ENCODE results near the gene PRPF6.

PRPF6 gene

DNA sequence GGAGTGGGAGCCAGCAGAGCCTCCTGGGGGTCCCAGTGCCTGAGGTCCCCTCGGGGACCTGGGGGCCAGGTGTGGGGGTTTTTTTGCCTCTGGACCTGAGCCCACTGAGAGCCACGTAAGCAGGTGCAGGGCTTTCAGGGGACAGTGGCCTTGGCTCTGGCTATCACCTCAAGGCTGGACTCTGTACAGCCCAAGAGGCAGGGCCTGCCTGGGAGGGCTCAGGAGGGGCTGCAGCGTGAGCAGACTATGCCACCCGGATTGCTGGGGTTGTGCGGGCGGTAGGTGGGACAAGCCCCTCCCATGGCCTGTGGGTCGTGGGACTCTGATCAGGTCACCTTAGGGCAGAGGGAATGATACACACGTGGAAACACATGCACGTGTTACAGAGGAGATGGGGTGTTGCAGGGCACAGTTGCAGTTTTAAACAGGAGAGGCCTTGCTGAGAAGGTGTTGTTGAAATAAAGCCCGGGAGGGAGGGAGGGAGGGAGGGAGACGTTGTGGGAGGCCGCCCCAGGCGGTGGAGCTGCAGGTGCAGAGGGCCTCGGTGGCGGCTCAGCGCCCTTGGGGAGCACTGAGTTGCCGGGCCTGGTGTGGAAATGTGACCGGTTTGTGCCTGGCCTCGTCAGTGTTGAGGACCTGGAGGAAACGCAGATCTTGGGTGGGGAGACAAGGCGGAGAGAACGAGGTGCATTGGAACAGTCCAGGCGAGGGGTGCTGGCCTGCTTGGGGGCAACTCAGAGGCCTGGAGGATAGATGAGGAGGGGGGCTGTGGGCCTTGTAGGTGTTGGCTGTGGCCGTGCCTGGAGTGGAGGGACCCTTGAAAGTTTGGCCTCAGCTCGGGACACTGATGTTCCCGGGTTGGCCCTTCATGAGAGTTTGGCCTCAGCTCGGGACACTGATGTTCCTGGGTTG is 84.4 kb downstream of the PRPF6 start (continued):
- no peak for TF ChIP-seq ZFP30 (CRISPR knock-in tag; IDR thresholded peaks at IDR 0.05)

DNA sequence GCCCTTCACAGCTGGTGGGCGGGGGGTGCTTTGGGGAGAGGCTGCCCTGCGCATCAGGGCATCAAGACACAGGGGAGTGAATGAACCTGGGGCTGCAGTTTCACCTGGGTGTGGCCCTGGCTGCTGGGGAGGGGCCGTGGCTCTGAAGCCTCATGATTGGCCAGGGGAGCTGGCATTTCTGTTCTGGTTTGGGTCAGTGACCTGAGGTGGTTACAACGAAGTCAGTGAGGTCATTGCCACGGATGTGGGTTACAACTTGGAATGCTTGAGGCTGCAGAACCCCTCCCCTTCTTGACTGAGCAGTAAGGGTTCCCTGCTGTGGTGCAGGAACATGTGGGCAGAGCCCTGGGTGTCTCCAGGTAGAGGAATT is 85.0 kb downstream of the PRPF6 start:
- ATAC-seq, result no peak
- no peak for TF ChIP-seq ZFP3 (CRISPR knock-in tag; IDR thresholded peaks at IDR 0.05)
- no peak for TF ChIP-seq ZNF565 (CRISPR knock-in tag; conservative IDR thresholded peaks at IDR 0.05; ENCODE audit: low read depth)

GRCh38 chr20:64067005-64067632 is 86.2 kb downstream of the PRPF6 start:
- no peak for ATAC-seq
- TF ChIP-seq CREB5 (CRISPR knock-in tag; IDR thresholded peaks at IDR 0.05; ENCODE audit: low read depth), result no peak
- no peak for TF ChIP-seq ARNTL (CRISPR knock-in tag; IDR thresholded peaks at IDR 0.05; ENCODE audit: borderline replicate concordance, low read depth)
- no peak for TF ChIP-seq ZC3H10 (CRISPR knock-in tag; IDR thresholded peaks at IDR 0.05)
- TF ChIP-seq ISL1 (CRISPR knock-in tag; IDR thresholded peaks at IDR 0.05), result no peak
- TF ChIP-seq GLIS3 (CRISPR knock-in tag; IDR thresholded peaks at IDR 0.05), result no peak
- no peak for TF ChIP-seq TCF4 (CRISPR knock-in tag; IDR thresholded peaks at IDR 0.05; ENCODE audit: borderline replicate concordance)
- no peak for TF ChIP-seq ZNF565 (CRISPR knock-in tag; conservative IDR thresholded peaks at IDR 0.05; ENCODE audit: low read depth)
- TF ChIP-seq RARB (CRISPR knock-in tag; IDR thresholded peaks at IDR 0.05), result no peak
- TF ChIP-seq ZFP30 (CRISPR knock-in tag; IDR thresholded peaks at IDR 0.05), result no peak
- TF ChIP-seq ZFP3 (CRISPR knock-in tag; IDR thresholded peaks at IDR 0.05), result no peak
- no peak for TF ChIP-seq ESRRG (CRISPR knock-in tag; IDR thresholded peaks at IDR 0.05)
- no peak for TF ChIP-seq PATZ1 (CRISPR knock-in tag; IDR thresholded peaks at IDR 0.05; ENCODE audit: borderline replicate concordance)
- no peak for TF ChIP-seq ZNF8 (CRISPR knock-in tag; IDR thresholded peaks at IDR 0.05)
- TF ChIP-seq, protein P1, sequence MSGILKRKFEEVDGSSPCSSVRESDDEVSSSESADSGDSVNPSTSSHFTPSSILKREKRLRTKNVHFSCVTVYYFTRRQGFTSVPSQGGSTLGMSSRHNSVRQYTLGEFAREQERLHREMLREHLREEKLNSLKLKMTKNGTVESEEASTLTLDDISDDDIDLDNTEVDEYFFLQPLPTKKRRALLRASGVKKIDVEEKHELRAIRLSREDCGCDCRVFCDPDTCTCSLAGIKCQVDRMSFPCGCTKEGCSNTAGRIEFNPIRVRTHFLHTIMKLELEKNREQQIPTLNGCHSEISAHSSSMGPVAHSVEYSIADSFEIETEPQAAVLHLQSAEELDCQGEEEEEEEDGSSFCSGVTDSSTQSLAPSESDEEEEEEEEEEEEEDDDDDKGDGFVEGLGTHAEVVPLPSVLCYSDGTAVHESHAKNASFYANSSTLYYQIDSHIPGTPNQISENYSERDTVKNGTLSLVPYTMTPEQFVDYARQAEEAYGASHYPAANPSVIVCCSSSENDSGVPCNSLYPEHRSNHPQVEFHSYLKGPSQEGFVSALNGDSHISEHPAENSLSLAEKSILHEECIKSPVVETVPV (CRISPR knock-in tag; IDR thresholded peaks at IDR 0.05), result no peak
- TF ChIP-seq, protein P2, sequence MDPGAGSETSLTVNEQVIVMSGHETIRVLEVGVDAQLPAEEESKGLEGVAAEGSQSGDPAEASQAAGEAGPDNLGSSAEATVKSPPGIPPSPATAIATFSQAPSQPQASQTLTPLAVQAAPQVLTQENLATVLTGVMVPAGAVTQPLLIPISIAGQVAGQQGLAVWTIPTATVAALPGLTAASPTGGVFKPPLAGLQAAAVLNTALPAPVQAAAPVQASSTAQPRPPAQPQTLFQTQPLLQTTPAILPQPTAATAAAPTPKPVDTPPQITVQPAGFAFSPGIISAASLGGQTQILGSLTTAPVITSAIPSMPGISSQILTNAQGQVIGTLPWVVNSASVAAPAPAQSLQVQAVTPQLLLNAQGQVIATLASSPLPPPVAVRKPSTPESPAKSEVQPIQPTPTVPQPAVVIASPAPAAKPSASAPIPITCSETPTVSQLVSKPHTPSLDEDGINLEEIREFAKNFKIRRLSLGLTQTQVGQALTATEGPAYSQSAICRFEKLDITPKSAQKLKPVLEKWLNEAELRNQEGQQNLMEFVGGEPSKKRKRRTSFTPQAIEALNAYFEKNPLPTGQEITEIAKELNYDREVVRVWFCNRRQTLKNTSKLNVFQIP (CRISPR knock-in tag; IDR thresholded peaks at IDR 0.05; ENCODE audit: borderline replicate concordance, low read depth), result no peak
- TF ChIP-seq CSDC2 (CRISPR knock-in tag; IDR thresholded peaks at IDR 0.05), result no peak

- ATAC-seq, result no peak
- no peak for TF ChIP-seq RARB (CRISPR knock-in tag; IDR thresholded peaks at IDR 0.05)
- TF ChIP-seq CREB5 (CRISPR knock-in tag; IDR thresholded peaks at IDR 0.05; ENCODE audit: low read depth), result no peak
- no peak for TF ChIP-seq TSHZ2 (CRISPR knock-in tag; IDR thresholded peaks at IDR 0.05)
- no peak for TF ChIP-seq ARNTL (CRISPR knock-in tag; IDR thresholded peaks at IDR 0.05; ENCODE audit: borderline replicate concordance, low read depth)
- TF ChIP-seq, protein P1 (CRISPR knock-in tag; IDR thresholded peaks at IDR 0.05), result no peak
- TF ChIP-seq PPARA (CRISPR knock-in tag; IDR thresholded peaks at IDR 0.05; ENCODE audit: borderline replicate concordance), result no peak
- TF ChIP-seq BACH2 (CRISPR knock-in tag; IDR thresholded peaks at IDR 0.05; ENCODE audit: borderline replicate concordance), result no peak
- TF ChIP-seq, protein P2 (CRISPR knock-in tag; IDR thresholded peaks at IDR 0.05; ENCODE audit: borderline replicate concordance, low read depth), result no peak
- no peak for TF ChIP-seq ZNF565 (CRISPR knock-in tag; conservative IDR thresholded peaks at IDR 0.05; ENCODE audit: low read depth)
These were observed 86.9 kb downstream of the PRPF6 start for GRCh38 chr20:64067733-64068307.

All from SK-N-SH treated with all-trans-retinoic acid at 6 μM for 48 hours (cell line).